Fibroblast of skin of right quadriceps (primary cell): ENCODE measurements around the gene AGBL2.
"Not testable (repeated sequence)": the region's sequence is repeated elsewhere in the genome, so short reads cannot be mapped to it uniquely, and the experiment has no call there.

Source experiments
- DNase-seq: peaks from one replicate; pipeline ENCODE4 v3.0.0-alpha.2; 2013

The AGBL2 gene

DNA sequence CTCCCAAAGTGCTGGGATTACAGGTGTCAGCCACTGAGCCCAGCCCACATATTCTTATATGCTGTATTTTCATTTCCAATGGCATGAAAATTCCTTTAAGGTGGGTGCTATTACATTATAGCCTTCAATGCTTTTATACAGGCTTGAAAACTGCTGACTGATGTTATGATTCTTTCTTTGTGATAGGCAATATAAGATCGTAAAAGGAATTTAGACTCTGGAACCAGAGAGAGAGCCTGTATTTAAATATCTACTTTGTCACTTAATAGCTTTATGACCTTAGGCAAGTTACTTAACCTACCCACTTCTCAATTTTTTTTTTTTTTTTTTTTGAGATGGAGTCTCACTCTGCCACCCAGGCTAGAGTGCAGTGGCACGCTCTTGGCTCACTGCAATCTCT, 26.2 kb downstream of the AGBL2 start:
- DNase-seq: no peak

DNA sequence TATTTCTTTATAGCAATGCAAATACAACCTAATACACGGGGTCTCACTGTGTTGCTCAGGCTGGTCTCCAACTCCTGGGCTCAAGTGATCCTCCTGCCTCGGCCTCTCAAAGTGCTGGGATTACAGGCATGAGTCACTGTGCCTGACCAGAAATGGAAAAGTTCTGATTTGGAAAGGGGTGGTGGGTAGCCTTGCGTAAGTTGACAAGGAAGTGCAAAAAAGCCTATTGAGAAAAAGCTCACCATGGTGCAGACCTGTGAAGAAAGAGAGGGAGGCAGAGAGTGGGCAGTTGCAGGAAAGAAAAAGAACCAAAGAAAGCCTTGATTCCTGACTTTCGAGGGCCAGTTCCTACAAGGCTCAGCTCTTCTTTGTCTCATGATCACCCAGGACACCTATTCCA, 27.1 kb downstream of the AGBL2 start:
- no peak for DNase-seq

DNA sequence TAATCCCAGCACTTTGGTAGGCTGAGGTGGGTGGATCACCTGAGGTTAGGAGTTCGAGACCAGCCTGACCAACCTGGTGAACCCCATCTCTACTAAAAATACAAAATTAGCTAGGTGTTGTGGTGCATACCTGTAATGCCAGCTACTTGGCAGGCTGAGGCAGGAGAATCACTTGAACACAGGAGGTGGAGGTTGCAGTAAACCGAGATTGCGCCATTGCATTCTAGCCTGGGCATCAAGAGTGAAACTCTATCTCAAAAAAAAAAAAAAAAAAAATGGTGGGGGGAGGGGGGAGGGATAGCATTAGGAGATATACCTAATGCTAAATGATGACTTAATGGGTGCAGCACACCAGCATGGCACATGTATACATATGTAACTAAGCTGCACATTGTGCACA, 28.5 kb downstream of the AGBL2 start:
- DNase-seq: not testable (repeated sequence)

DNA sequence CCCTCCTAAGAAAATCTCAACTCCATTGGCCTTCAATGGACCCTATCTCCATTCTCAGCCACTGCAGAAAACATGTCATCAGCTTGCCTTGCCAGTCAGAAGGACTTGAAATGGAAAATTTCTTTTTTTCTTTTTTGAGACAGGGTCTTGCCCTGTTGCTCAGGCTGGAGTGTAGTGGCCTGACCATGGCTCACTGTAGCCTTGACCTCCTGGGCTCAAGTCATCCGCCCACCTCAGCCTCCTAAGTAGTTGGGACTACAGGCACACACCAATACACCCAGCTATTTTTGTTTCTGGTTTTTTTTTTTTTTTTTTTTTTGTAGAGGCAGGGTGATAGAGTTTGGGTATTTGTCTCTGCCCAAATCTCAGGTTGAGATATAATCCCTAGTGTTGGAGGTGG, 29.0 kb downstream of the AGBL2 start:
- DNase-seq: no peak

DNA sequence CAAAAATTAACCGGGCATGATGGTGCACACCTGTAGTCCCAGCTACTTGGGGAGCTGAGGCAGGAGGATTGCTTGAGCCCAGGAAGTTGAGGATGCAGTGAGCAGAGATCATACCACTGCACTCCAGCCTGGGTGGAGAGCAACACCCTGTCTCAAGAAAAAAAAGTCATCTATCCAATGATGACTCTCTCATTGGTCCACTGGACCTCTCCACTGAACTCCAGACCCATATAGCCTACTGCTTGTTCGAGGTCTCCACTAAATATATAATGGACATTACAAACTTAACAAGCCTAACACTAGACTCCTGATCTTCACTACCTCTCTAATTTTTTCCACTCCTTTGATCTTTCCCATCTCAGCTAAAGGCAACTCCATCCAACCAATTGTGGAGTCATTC, 39.3 kb downstream of the AGBL2 start:
- no peak for DNase-seq

DNA sequence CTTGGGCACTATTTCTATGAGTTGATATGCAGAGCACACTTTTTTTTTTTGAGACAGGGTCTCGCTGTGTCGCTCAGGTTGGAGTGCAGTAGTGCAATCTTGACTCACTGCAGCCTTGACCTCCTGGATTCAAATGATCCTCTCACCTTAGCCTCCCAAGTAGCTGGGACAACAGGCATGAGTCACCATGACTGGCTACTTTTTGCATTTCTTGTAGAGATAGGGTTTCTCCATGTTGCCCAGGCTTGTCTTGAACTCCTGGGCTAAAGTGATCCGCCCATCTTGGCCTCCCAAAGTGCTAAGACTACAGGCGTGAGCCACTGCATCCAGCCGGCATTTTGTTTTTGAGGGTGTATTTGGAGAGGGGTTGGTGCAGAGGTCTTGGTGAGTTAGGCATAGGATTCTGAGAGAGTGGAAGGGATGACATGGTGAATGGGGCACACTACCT, 42.9 kb downstream of the AGBL2 start:
- DNase-seq: no peak

DNA sequence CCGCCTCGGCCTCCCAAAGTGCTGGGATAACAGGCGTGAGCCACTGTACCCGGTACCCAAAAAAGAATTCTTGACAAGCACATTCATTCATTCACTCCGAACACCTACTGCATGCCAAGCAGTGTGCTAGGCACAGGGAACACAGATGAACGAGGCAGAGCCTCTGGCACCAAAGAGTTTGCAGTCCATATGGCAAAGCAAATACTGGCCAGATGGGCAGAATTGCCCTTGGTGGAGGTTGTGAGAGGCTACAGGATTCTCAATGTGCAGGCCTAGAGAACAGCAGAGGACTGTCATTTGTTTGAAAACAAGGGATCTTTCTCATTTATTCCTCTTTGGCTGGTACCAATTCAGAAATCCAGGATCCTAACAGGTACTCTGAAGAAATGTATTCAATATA, 45.3 kb downstream of the AGBL2 start:
- DNase-seq: no peak

DNA sequence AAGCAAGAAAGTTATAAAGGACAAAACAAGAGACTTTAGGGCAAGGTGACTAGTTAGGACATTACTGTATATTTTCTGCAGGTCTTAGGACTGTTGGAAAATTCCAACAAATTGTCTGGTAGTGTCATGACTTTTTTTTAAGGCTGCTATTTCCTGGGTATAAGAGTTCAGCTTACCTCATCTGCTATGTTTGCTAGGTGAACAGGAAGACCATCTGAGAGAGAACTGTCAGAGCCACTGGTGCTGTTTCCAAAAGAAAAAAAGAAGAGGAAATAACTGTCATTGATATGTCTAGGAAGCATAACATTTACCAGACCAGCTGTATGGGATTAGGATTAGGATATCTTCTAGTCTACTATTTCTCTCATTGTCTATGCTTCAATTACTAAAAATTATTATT, 46.5 kb downstream of the AGBL2 start:
- no peak for DNase-seq

DNA sequence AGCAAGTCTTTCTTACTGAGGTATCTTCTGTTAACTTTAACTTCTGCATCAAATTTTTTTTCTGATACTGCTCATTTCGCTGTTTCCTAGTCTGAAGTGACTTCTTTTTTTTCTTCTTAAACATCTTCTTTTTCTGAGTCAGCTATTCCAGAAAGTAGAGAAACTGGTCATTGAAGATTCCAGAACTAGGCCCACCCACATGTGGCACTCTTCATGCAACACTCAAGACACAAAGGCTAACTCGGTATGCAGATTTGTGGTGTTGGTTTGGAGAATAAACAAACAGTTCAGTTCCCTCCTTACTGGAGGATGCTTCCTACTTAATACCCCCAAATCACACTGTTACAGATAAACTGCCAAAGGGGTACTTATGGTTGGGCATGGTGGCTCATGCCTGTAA, 47.6 kb downstream of the AGBL2 start:
- DNase-seq: no peak

DNA sequence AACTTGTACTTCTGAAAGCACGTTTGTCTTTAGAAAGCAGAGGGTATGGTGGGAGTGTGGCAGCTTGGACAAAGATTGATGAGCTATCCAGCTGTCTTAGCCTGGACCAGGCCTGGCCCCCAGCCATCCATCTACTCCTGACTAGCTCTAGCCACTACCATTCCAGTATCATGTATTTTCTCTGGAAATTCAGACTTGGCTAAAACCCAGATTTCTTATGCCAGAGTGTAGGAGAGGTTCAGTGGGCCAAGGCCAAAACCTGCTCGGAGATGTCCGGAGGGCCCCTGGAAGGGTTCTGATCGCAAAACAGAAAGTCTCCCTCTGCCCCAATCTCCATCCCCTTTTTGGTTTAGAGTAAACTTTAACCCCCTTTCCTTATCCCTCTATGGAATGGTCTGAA, 48.0 kb downstream of the AGBL2 start:
- no peak for DNase-seq

DNA sequence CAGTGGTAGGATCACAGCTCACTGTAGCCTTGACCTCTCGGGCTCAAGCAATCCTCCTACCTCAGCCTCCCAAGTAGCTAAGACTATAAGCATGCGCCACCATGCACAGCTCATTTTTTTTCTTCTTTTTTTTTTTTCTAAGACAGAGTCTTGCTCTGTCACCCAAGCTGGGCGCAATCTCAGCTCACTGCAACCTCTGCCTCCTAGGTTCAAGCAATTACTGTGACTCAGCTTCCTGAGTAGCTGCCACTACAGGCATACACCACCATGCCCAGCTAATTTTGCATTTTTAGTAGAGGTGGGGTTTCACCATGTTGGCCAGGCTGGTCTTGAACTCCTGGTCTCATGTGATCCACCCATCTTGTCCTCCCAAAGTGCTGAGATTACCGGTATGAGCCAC, 50.2 kb downstream of the AGBL2 start:
- not testable (repeated sequence) for DNase-seq

DNA sequence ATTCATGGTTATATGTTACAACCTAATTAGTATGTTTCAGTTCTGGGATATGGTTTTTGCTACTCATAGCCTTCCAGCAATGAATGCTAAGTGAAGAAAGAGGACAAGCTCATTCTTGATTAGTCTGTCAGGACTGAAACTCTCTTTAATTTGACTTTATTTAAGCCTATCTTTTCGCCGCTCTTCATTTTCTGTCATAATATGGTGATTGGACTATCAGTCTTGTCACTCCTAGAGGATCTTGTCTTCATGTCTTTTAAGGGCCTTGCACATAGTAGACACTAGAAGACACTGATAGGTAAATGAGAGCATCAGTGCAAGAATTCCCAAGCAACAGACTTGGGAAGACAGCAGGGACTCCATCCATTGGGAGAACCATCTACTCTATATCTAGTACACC, 53.9 kb downstream of the AGBL2 start:
- no peak for DNase-seq

DNA sequence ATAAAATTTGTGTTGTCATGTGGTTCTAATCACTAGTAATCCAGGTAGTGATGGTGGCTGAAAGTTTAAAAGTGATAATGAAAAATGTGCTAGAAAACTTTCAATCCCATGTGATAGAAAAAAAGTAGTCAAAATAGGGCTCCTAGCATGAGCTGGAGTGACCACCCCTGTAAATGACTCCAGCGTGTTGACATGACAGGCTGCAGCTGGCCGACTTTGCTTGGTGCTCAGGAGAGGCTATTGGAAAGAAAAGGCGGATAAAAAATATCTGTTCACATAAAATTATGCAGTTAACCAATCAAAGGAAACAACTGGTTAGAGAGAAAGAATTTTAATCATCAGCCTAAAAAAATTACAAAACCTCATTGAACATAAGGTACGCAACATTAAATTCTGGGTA, 55.9 kb downstream of the AGBL2 start:
- DNase-seq: no peak

DNA sequence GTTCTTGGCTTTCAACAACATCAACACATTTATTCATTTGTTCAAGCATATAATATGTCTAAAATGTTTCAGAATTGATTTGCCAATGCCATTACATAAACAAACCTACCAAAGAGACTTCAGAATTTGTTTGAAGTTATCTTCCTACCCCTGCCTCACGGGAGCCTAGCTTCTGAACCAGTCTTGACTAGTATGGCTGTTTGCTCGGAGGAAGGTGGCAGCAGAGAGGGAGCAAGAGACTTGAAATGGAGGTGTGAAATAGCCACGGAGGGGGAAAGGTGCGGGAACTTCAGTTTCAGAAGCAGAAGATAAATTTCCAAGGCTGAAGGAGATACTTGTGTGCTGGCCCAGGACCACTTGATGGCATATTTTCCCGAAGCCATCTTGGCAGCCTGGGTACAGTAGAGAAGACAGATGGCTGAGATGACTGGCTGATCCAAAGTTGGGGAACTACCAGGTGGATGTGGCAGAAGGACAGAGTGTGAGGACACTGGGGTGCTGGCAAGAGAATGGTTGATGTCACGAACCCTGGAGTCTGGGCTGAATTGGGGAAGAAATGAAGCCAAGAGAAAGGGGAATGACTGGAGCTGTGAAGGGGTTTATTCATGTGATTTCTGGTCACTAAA, 58.8 kb downstream of the AGBL2 start:
- no peak for DNase-seq

DNA sequence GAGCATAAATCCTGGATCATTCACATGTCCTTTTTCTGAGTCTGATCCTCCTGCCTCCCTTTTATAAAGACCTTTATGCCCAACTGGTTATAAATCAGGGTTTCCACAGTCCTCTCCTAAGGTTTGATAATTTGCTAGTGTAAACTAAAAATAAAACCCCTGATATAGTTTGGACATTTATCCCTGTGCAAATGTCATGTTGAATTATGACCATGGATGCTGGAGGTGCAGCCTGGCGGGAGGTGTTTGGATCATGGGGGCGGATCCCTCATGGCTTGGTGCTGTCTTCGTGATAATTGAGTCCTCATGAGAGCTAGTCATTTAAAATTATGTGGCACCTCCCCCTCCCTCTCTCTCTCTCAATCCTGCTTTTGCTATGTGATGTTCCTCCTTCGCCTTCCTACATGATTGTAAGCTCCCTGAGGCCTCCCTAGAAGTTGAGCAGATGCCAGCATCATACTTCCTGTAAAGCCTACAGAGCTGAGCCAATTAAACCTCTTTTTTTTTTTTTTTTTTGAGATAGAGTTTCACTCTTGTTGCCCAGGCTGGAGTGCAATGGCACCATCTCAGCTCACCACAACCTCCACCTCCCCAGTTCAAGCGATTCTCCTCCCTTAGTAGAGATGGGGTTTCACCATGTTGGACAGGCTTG, 63.2 kb downstream of the AGBL2 start:
- no peak for DNase-seq

DNA sequence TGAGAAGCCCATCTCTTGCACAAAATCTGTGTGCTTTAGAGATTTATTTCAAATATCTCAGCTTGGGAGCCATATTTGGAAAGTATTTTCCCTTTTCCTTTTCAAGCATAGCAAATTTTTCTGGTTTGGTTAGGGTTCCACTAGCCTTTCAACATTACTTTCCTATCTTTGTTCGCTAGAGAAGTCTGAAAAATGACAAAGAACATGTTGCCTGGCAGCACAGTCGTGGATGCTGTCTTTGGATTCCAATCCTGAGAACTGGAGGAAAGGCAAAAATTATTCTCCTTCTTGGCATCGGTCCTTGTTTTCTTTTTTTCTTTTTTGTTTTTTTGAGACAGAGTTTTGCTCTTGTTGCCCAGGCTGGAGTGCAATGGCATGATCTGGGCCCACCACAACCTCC, 65.9 kb downstream of the AGBL2 start:
- DNase-seq: no peak

DNA sequence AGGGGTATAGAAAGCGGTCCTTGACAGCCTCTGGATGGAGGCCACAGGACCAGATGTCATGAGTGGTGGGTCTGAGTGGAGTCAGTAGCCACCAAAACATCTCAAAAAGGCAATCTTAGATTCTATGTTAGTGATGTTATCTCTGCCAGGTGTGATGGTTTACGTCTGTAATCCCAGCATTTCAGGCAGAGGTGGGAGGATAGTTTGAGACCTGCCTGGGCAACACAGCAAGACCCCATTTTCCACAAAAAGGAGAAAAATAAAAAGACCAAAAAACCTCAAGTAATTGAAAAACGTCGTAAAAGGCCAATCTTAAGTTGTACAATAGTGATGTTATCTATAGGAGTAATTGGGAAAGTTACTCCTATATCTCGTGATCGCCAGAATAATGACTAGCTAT, 69.2 kb downstream of the AGBL2 start:
- DNase-seq: no peak

DNA sequence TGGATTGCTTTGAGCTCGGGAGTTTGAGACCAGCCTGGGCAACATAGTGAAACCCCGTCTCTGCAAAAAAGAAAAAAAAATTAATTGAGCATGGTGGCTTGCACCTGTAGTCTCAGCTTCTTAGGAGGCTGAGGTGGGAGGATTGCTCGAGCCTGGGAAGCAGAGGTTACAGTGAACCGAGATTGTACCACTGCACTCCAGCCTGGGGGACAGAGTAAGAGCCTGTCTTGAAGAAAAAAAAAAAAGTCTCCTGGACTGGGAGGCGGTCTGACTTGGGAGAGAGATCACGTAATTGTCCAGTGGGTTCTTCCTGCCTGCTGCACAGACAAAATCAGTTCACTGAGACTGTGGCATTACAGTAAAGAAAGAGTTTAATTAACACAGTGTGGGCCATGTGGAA, 69.7 kb downstream of the AGBL2 start:
- no peak for DNase-seq

DNA sequence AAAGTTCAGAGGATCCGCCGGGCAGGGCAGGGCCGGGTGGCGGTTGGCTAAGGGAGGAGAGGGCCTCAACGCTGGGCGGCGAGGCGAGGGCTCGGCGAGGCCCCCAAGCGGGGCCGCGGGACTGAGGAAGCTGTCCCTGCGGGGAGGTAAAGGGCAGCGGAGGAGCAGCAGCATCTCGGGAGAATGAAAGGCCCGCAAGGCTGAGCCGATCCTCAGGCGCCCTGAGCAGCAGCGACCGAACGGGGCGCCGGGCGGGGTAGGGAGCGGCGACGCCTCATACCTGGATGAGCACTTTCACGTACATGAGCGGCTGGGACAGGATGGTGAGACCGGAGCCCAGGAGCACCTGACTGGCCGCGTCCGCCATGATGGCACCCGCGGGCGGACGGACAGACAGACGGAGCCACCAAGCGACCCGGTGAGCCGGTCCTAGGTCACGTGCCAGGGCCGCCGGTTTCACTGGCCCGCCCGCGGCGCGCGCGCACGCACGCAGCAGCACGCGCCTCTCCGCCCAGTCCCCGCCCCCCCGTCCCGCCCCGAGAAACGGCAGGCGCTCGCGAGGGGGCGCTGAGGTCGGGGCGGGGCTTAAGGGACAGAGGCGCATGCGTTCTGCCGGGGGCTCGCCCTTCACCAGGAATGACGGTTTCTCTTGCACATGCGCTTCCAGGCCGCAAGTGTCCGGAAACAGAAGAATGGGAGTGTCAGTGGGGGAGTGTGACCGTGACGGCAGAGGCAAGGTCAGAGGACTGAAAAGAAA, 72.9 kb downstream of the AGBL2 start, which contains the start of gene MTCH2:
TSS of gene MTCH2 (minus strand) at position 461 of the 757 bp plus-strand sequence. CDS start at position 367, 94 bp downstream.
- DNase-seq: peak; percentile 97

DNA sequence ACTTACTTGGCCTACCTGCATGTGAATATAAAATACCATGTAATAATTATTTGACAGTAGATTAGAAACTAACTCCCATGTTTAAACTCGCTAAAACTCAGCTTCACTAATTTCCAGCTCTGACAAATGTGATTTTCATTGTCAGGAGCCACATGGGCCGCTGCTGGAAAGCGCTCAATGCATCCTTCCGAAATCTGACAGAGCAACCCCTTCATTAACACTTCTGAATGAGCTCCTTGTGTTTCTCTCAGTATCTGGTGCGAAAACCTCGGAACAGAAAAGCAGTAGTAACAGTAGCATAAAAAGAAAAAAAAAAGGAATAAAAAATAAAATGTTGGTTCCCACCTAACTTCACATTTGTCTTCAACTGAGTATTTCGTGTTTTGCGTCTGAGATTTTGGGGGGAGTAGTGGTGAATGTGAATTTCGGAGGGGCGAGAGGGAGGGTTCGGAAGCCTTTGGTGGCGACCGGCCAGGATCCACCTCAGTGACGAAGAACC, 73.5 kb downstream of the AGBL2 start:
- DNase-seq: no peak

DNA sequence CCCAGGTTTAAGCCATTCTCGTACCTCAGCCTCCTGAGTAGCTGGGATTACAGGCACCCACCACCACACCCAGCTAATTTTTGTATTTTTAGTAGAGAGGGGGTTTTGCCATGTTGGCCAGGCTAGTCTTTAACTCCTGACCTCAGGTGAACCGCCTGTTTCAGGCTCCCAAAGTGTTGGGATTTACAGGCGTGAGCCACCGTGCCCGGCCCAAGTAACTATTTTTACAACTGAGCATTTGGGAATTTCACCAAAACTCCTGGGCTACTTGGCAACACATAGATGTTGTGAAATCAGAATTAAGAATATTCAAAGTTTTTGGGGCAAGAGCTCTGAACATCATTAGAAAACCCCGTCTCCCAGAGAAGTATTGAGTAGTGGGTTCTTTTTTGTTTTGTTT, 74.7 kb downstream of the AGBL2 start:
- DNase-seq: not testable (repeated sequence)

DNA sequence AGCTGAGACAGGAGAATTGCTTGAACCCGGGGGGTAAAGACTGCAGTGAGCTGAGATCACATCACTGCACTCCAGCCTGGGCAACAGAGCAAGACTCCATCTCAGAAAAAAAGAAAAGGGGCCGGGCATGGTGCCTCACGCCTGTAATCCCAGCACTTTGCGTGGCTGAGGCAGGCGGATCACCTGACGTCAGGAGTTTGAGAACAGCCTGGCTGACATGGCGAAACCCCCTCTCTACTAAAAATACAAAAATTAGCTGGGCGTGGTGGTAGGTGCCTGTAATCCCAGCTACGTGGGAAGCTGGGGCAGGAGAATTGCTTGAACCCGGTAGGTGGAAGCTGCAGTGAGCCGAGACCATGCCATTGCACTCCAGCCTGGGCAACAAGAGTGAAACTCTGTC, 78.8 kb downstream of the AGBL2 start:
- not testable (repeated sequence) for DNase-seq

DNA sequence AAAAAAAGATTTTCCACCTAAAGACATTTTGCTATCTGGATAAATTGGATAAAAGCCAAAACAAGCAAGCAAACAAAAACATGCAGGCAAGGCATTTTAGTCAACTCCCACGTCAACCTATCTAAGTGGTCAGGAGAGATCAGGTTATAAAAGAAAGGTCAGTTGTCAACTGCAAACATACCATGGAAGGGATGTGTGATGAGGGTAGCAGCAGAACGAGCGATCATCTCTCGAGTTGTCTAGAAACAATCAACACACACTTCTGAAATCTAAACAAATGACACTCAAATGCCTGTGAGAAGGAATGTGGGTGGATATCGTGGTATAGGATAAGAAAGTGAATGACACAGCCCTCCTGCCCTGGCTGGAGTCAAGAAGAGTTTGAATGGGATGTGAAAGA, 83.7 kb downstream of the AGBL2 start:
- no peak for DNase-seq

DNA sequence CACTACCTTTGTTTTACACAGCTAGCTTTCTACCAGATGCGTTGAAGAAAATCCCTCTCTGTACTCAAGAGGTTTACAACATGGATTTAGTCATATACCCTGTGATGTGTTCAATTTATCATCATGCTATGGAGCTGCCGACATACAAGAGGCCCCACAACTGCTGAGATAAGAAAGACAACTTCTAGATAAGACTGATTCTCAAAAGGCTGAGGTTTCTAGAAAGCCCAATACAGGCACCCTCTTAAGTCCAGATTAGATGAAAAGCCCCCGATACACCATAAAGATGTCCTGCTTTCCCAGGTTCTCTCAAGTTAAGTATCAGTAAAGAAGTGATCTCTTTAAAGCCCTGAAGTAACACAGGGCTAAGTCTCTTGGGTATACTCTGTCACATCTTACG, 87.1 kb downstream of the AGBL2 start:
- DNase-seq: no peak
